KMS-11 (cell line): ENCODE data around the gene CD4.

Source experiments
- H2AFZ ChIP-seq: fragments of 200-600 bp; sonication (generic); 2 replicates; pipeline ENCODE4 v1.6.1; 2016; ENCODE audit warnings: antibody characterized with exemption, mixed run types, low read depth
- H3K27ac ChIP-seq: fragments of 200-600 bp; sonication (generic); 2 replicates; pipeline ENCODE4 v1.6.1; 2016; ENCODE audit warnings: mild to moderate bottlenecking, mixed run types
- H3K27me3 ChIP-seq: fragments of 200-600 bp; sonication (generic); 2 replicates; pipeline ENCODE4 v1.6.1; 2017; ENCODE audit warnings: mild to moderate bottlenecking, low read depth, mixed run types, moderate library complexity; ENCODE audit not compliant: insufficient read depth
- H3K36me3 ChIP-seq: fragments of 200-600 bp; sonication (generic); 2 replicates; pipeline ENCODE4 v1.6.1; 2017; ENCODE audit warnings: mild to moderate bottlenecking, mixed run types; ENCODE audit not compliant: insufficient read depth
- H3K4me1 ChIP-seq: fragments of 200-600 bp; sonication (generic); 2 replicates; pipeline ENCODE4 v1.6.1; 2016; ENCODE audit warnings: mild to moderate bottlenecking, low read depth, mixed run types; ENCODE audit not compliant: poor library complexity, severe bottlenecking
- H3K4me2 ChIP-seq: fragments of 200-600 bp; sonication (generic); 2 replicates; pipeline ENCODE4 v1.7.0; 2016; ENCODE audit warnings: mild to moderate bottlenecking, mixed run types
- H3K4me3 ChIP-seq: fragments of 200-600 bp; sonication (generic); IDR thresholded peaks from 2 replicates; pipeline ENCODE4 v1.6.1; 2017; ENCODE audit warnings: low read depth, low read length, mixed read lengths; ENCODE audit not compliant: insufficient read depth
- H3K79me2 ChIP-seq: fragments of 200-600 bp; sonication (generic); 2 replicates; pipeline ENCODE4 v1.6.1; 2016; ENCODE audit warnings: low read depth, mixed run types; ENCODE audit not compliant: insufficient read depth
- H3K9ac ChIP-seq: fragments of 200-600 bp; sonication (generic); 2 replicates; pipeline ENCODE4 v1.6.1; 2016; ENCODE audit warnings: mild to moderate bottlenecking, mixed run types
- H4K20me1 ChIP-seq: fragments of 200-600 bp; sonication (generic); 2 replicates; pipeline ENCODE4 v1.6.1; 2016; ENCODE audit warnings: mild to moderate bottlenecking, mixed run types; ENCODE audit not compliant: insufficient read depth
- TF ChIP-seq, protein P1 (sequence below): fragments of 200-600 bp; sonication (generic); conservative IDR thresholded peaks from 2 replicates; pipeline ENCODE4 v1.6.1; 2017; ENCODE audit warnings: low read depth, mild to moderate bottlenecking, antibody characterized with exemption, low read length, moderate library complexity, mixed read lengths

The CD4 gene

DNA sequence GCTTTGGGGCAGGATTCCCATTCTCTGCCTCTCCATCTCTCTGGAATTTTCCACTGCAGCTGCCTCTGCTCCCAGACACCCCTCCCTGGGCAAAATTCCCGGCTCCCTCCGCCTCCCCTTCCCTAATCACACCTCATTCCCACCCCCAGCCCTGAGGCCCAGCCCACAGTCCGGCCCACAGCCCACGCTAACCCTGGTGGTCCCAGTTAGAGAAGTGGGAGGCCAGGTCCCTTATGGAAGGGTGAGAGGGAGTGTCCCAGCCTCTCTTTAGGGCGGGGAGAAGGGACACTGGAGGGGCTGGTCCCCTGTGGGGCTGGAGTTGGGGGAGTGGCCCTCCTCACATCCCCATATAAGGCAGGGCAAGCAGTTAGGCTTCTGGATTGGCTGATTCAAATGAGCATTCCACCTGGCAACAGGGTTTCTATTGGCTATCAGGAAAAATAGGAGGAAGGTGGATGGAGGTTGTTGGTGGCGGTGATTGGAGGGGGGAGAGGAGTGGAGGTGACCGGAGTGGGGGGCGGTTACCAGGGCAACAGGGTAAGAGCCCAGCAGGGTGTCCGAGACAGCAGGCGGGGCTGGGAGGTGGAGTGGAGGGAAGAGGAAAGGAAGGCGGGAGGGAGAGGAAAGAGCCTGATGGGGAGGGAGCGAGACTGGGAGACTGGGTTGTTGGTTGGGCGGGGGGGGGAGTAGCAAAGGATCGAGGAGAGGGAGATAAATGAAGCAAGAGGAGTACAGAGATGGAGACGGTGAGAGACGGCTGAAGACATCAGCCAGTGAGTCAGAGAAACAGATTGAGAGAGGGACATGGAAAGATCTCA lies 25.1 kb upstream of the CD4 start:
- peak overlapping the region; percentile 52 for H2AFZ ChIP-seq
- H3K4me3 ChIP-seq, result no peak overlapping the region
- H3K27ac ChIP-seq, result no peak overlapping the region

DNA sequence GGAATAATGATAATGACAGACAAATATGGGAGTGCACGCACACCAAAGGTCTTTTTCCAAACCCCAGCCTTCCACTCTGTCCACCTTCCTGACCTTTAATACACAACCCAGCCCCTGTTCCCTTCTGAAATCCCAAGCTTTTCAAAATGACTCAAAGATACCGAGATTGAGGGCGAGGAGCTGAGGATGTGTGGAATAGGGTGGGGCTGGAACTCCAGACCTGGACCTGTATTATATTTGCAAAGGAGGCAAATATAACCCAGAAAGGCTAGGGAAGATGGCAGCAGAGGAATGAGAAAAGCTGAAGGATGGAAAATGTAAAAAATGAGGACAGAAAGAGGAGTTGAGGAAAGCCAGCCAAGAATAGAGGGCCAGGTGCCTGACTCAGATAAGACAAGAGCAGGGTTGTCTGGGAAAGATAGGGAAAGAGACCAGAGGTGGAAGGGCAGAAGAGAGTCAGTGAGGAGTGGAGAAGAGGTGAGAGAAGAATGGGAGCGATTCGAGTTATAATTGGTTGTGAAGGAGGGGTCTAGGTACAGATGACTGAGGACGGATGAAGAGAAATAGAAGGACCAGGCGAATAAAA lies 24.2 kb upstream of the CD4 start:
- Histone ChIP-seq H3K27me3 (peaks cover 10% of the 10 kb centered on the region; the same call in 1 of the 2 replicates), H2AFZ (no peak overlapping the region), H3K27ac (no peak overlapping the region), H3K9ac (no peak overlapping the region), H3K79me2 (no peaks in the 10 kb centered on the region), H3K4me1 (peaks cover 27% of the 10 kb centered on the region), H3K4me3 (no peak overlapping the region), H3K4me2 (peak overlapping the region; percentile 59; the same call in 1 of the 2 replicates), H3K36me3 (no peaks in the 10 kb centered on the region), H4K20me1 (no peaks in the 10 kb centered on the region)
- TF ChIP-seq, protein P1, sequence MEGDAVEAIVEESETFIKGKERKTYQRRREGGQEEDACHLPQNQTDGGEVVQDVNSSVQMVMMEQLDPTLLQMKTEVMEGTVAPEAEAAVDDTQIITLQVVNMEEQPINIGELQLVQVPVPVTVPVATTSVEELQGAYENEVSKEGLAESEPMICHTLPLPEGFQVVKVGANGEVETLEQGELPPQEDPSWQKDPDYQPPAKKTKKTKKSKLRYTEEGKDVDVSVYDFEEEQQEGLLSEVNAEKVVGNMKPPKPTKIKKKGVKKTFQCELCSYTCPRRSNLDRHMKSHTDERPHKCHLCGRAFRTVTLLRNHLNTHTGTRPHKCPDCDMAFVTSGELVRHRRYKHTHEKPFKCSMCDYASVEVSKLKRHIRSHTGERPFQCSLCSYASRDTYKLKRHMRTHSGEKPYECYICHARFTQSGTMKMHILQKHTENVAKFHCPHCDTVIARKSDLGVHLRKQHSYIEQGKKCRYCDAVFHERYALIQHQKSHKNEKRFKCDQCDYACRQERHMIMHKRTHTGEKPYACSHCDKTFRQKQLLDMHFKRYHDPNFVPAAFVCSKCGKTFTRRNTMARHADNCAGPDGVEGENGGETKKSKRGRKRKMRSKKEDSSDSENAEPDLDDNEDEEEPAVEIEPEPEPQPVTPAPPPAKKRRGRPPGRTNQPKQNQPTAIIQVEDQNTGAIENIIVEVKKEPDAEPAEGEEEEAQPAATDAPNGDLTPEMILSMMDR, result no peak

More for the DNA sequence above, 25.1 kb upstream of the CD4 start:
- Histone ChIP-seq H3K27me3 (peaks cover 10% of the 10 kb centered on the region; the same call in 1 of the 2 replicates), H3K4me2 (peak overlapping the region; percentile 59; the same call in 1 of the 2 replicates), H3K79me2 (no peaks in the 10 kb centered on the region), H4K20me1 (no peaks in the 10 kb centered on the region), H3K4me1 (peaks cover 27% of the 10 kb centered on the region), H3K9ac (no peak overlapping the region), H3K36me3 (no peaks in the 10 kb centered on the region)
- TF ChIP-seq, protein P1, result no peak

DNA sequence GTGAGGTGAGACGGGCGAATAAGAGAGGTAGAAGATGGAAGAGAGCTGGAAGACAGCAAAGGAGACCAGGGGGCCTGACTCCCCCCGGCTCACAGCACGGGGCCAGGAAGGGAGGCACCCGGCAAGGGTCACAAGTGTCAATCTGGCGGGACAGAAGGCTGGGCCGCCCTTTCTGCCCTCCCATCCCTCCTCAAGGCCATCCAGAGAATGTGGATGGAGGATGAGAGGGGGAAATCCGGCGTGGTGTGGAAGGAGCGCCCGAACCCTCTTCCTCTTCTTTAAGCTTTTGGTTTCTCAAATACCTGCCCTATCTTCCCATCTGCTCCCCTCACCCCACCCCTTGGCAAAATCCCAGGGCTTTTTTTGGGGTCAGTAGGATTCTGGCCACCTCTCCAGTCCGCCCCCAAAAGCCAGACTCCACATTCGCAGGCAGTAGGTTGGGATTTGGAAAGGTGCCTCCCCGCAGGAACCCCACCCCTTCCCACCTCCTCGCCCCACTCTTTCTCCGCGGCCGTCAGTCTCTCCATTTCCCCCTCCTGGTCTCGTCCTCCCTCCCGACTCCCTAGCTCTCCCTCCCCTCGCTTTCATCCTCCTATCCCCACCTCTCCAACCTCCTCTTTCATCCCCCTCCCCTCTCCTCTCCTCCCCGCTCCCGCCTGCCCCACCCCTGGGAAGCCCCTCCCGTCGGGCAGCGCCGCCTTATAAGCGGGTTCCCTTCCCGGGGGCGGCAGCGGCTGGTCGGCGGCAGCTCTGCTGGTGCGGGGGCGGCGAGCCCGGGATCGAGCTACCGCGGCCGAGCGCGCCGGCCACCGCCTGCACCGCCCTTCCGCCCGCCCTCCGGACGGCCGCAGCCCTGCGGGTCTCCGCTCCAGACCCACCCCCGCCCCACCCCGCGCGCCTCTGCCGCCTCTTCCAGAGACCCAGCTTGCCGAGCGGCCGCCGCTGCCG lies 23.4 kb upstream of the CD4 start, which contains the start of gene PTMS:
Gene PTMS (plus strand): TSS at position 730 of the 948 bp plus-strand sequence. CDS start 343 bp downstream, outside the sequence.
- peaks cover 10% of the 10 kb centered on the region; the same call in 1 of the 2 replicates for H3K27me3 ChIP-seq

More for the DNA sequence above, 23.4 kb upstream of the CD4 start, which contains the start of gene PTMS:
- no peak within 1 kb of the TSS for H3K4me3 ChIP-seq
- H3K4me1 ChIP-seq, result peaks cover 27% of the 10 kb centered on the region
- peak within 1 kb of the TSS; percentile 32; the same call in 1 of the 2 replicates for H3K9ac ChIP-seq
- TF ChIP-seq, protein P1, result no peak
- no peaks in the 10 kb centered on the region for H3K79me2 ChIP-seq
- H3K36me3 ChIP-seq, result no peaks in the 10 kb centered on the region
- no peaks in the 10 kb centered on the region for H4K20me1 ChIP-seq
- H2AFZ ChIP-seq, result peak within 1 kb of the TSS; percentile 81
- no peak within 1 kb of the TSS for H3K27ac ChIP-seq
- peak within 1 kb of the TSS; percentile 68 for H3K4me2 ChIP-seq
